GM12872 (cell line): ENCODE data around the gene BCAM.

ENCODE experiments used
- TF ChIP-seq, protein P1 (sequence below): IDR thresholded peaks from 3 replicates; pipeline ENCODE4 v1.5.1; 2011; ENCODE audit warnings: low read depth, mild to moderate bottlenecking, low read length, moderate library complexity; ENCODE audit not compliant: insufficient read depth

Gene BCAM

DNA sequence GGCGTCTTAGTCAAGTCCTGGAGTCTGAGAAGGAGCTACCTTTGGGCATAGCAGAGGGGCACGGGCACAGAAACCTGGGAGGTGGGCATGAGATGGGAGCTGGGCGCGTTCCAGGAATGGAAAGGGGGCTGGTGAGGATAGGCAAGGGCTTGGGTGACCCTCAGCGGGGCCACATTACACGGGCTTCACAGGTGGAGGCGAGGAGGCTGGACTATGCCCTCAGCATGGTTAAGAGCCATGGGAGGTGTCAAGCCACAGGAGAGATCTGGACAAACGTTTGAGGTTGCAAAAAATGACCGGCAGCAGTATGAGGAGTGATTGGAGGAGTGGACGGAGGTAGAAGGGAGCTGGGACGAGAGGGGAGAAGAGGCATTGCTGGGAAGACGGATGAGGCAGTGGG, 58.7 kb downstream of the BCAM start:
- TF ChIP-seq, protein P1, sequence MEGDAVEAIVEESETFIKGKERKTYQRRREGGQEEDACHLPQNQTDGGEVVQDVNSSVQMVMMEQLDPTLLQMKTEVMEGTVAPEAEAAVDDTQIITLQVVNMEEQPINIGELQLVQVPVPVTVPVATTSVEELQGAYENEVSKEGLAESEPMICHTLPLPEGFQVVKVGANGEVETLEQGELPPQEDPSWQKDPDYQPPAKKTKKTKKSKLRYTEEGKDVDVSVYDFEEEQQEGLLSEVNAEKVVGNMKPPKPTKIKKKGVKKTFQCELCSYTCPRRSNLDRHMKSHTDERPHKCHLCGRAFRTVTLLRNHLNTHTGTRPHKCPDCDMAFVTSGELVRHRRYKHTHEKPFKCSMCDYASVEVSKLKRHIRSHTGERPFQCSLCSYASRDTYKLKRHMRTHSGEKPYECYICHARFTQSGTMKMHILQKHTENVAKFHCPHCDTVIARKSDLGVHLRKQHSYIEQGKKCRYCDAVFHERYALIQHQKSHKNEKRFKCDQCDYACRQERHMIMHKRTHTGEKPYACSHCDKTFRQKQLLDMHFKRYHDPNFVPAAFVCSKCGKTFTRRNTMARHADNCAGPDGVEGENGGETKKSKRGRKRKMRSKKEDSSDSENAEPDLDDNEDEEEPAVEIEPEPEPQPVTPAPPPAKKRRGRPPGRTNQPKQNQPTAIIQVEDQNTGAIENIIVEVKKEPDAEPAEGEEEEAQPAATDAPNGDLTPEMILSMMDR, result no peak

GRCh38 chr19:44869733-44870470, 61.0 kb downstream of the BCAM start:
- TF ChIP-seq, protein P1, result no peak
